Activated naive CD4-positive, alpha-beta T cell treated with anti-CD3 and anti-CD28 coated beads for 36 hours (primary cell): ENCODE measurements around the gene EIF2B2. TPM values are rescaled to one million over a fixed set of nuclear protein-coding genes. Genes with fewer than 3 reads are reported as not detected.
A peak's percentile ranks its signal among the peaks of the same experiment; 100 is the strongest.

Experiments
- CTCF ChIA-PET: fragments of 350-600 bp; sonication (Branson Sonifier 250); formaldehyde crosslinking; loops from one replicate; lab custom pipeline; 2021; ENCODE audit warnings: antibody characterized with exemption; lab: Charles Lee
- DNase-seq: peaks from one replicate; pipeline ENCODE4 v3.0.0-alpha.2; 2020
- H3K27ac Mint-ChIP-seq: one replicate; pipeline ENCODE4 v1.8.0; 2021; ENCODE audit warnings: mild to moderate bottlenecking, mixed read lengths
- H3K27me3 Mint-ChIP-seq: one replicate; pipeline ENCODE4 v1.8.0; 2021; ENCODE audit warnings: low read depth, mixed read lengths
- H3K36me3 Mint-ChIP-seq: one replicate; pipeline ENCODE4 v1.8.0; 2021; ENCODE audit warnings: low read depth, mixed read lengths
- H3K4me1 Mint-ChIP-seq: one replicate; pipeline ENCODE4 v1.8.0; 2021; ENCODE audit warnings: low read depth, mixed read lengths
- H3K4me3 Mint-ChIP-seq: one replicate; pipeline ENCODE4 v1.8.0; 2021; ENCODE audit warnings: mild to moderate bottlenecking, moderate library complexity, mixed read lengths
- H3K9me3 Mint-ChIP-seq: one replicate; pipeline ENCODE4 v1.8.0; 2021; ENCODE audit warnings: mixed read lengths
- intact Hi-C: fragments of 100-400 bp; cut with micrococcal nuclease; formaldehyde crosslinking; loops from one replicate; pipeline ENCODE4 v1.15.1; 2023
- total RNA-seq, 2 experiments: library from RNA; stranded (reverse); gene quantifications; one replicate each; pipeline ENCODE4 v1.2.3, GENCODE V29; 2021

The EIF2B2 gene
- total RNA-seq, 2 experiments from 2014 or later, result 64.8 to 65.4 TPM

- Mint-ChIP-seq H3K27me3 (no peaks in the 10 kb centered on the region), H3K9me3 (no peaks in the 10 kb centered on the region), H3K4me1 (peaks cover 66% of the 10 kb centered on the region), H3K36me3 (peaks cover 42% of the 10 kb centered on the region), H3K4me3 (peak within 1 kb of the TSS; percentile 92), H3K27ac (peak within 1 kb of the TSS; percentile 86)
- peak; percentile 77 for DNase-seq
- CTCF ChIA-PET, result interaction anchor here (1.1 to 1.8 kb wide), 3 partner anchors 38 to 190 kb away, joined by 3 to 6 read pairs (median 5); no protein-coding TSS in a partner anchor
- intact Hi-C loops, result loop anchor here (1.0 to 5.0 kb wide), 4 partner anchors 13 to 251 kb away; partner anchors contain the start of genes ACYP1 and NEK9
Observed at GRCh38 chr14:75050852-75051555, 48.3 kb downstream of the EIF2B2 start, which contains the start of gene MLH3. Gene MLH3 (minus strand): TSS chr14:75051467. CDS start chr14:75049655, 1,812 bp downstream.

GRCh38 chr14:75051556-75051899 is 48.8 kb downstream of the EIF2B2 start:
- intact Hi-C loops, result loop anchor here (1.0 to 5.0 kb wide), 4 partner anchors 13 to 251 kb away; partner anchors contain the start of genes ACYP1 and NEK9

GRCh38 chr14:75053396-75054291 is 50.9 kb downstream of the EIF2B2 start:
- intact Hi-C loops, result loop anchor here (5.0 kb wide), 1 partner anchor 249 kb away; no protein-coding TSS in a partner anchor
- H3K4me1 Mint-ChIP-seq, result peaks cover 45% of the 10 kb centered on the region
- DNase-seq, result no peak
- no peak overlapping the region for H3K27ac Mint-ChIP-seq
- H3K36me3 Mint-ChIP-seq, result peaks cover 38% of the 10 kb centered on the region
- H3K4me3 Mint-ChIP-seq, result no peak overlapping the region
- H3K9me3 Mint-ChIP-seq, result no peaks in the 10 kb centered on the region
- CTCF ChIA-PET, result no interaction called here
- H3K27me3 Mint-ChIP-seq, result no peaks in the 10 kb centered on the region

More at GRCh38 chr14:75051556-75051899, 48.8 kb downstream of the EIF2B2 start:
- Mint-ChIP-seq H3K27ac (peak overlapping the region; percentile 86), H3K4me1 (peaks cover 62% of the 10 kb centered on the region), H3K36me3 (peaks cover 45% of the 10 kb centered on the region), H3K4me3 (peak overlapping the region; percentile 92), H3K9me3 (no peaks in the 10 kb centered on the region), H3K27me3 (no peaks in the 10 kb centered on the region)
- CTCF ChIA-PET, result interaction anchor here (0.6 to 1.8 kb wide), 4 partner anchors 38 to 283 kb away, joined by 3 to 6 read pairs (median 4); no protein-coding TSS in a partner anchor
- no peak for DNase-seq

GRCh38 chr14:75054421-75054820 is 51.7 kb downstream of the EIF2B2 start:
- intact Hi-C loops, result loop anchor here (5.0 kb wide), 1 partner anchor 248 kb away; no protein-coding TSS in a partner anchor
- no peak overlapping the region for H3K27ac Mint-ChIP-seq
- H3K4me1 Mint-ChIP-seq, result peaks cover 44% of the 10 kb centered on the region
- peaks cover 41% of the 10 kb centered on the region for H3K36me3 Mint-ChIP-seq
- H3K4me3 Mint-ChIP-seq, result no peak overlapping the region
- no peak for DNase-seq
- H3K9me3 Mint-ChIP-seq, result no peaks in the 10 kb centered on the region
- no peaks in the 10 kb centered on the region for H3K27me3 Mint-ChIP-seq
- CTCF ChIA-PET, result no interaction called here

GRCh38 chr14:75059642-75060041 is 56.9 kb downstream of the EIF2B2 start:
- Mint-ChIP-seq H3K27me3 (no peaks in the 10 kb centered on the region), H3K4me3 (no peak overlapping the region), H3K9me3 (no peaks in the 10 kb centered on the region), H3K36me3 (peaks cover 46% of the 10 kb centered on the region), H3K27ac (no peak overlapping the region), H3K4me1 (peaks cover 29% of the 10 kb centered on the region)
- CTCF ChIA-PET, result interaction anchor here (0.8 kb wide), 1 partner anchor 154 kb away, joined by 3 read pairs; no protein-coding TSS in a partner anchor
- intact Hi-C loops, result loop anchor here (5.0 kb wide), 2 partner anchors 222 to 368 kb away; partner anchors contain the start of gene JDP2
- DNase-seq, result no peak

- Mint-ChIP-seq H3K9me3 (no peaks in the 10 kb centered on the region), H3K27me3 (no peaks in the 10 kb centered on the region), H3K36me3 (peaks cover 43% of the 10 kb centered on the region), H3K4me1 (peaks cover 28% of the 10 kb centered on the region), H3K4me3 (no peak overlapping the region), H3K27ac (no peak overlapping the region)
- intact Hi-C loops, result loop anchor here (5.0 kb wide), 2 partner anchors 223 to 367 kb away; partner anchors contain the start of gene JDP2
- DNase-seq, result no peak
- CTCF ChIA-PET, result interaction anchor here (0.8 kb wide), 1 partner anchor 154 kb away, joined by 3 read pairs; no protein-coding TSS in a partner anchor
Observed at GRCh38 chr14:75060420-75060819, 57.7 kb downstream of the EIF2B2 start.

Other genes with a start within 250 kb of the EIF2B2 start
- 10 to 100 TPM; 46.5 to 47.0 TPM for gene YLPM1, start 239.6 kb upstream of the EIF2B2 start, total RNA-seq
- gene PROX2, start 126.8 kb upstream of the EIF2B2 start, total RNA-seq, result under 1 TPM; 0.07 to 0.41 TPM
- 100 to 1,000 TPM; 126 to 132 TPM for gene DLST, start 121.0 kb upstream of the EIF2B2 start, total RNA-seq
- 1 to 10 TPM; 4.5 to 6.8 TPM for gene RPS6KL1, start 79.7 kb upstream of the EIF2B2 start, total RNA-seq
- under 1 TPM in 1 of 2 experiments, not detected in 1; 0.10 TPM for gene PGF, start 47.3 kb upstream of the EIF2B2 start, total RNA-seq
- gene MLH3, start 48.5 kb downstream of the EIF2B2 start, total RNA-seq, result 10 to 100 TPM; 17.3 to 18.5 TPM
- 10 to 100 TPM; 46.3 to 50.5 TPM for gene ACYP1, start 61.1 kb downstream of the EIF2B2 start, total RNA-seq
- gene ZC2HC1C, start 66.7 kb downstream of the EIF2B2 start, total RNA-seq, result under 1 TPM; 0.64 to 0.86 TPM
- 10 to 100 TPM; 53.5 to 55.6 TPM for gene NEK9, start 124.1 kb downstream of the EIF2B2 start, total RNA-seq
- gene TMED10, start 173.7 kb downstream of the EIF2B2 start, total RNA-seq, result 100 to 1,000 TPM; 151 to 156 TPM